Activated T-helper 1 cell treated with anti-CD3 and anti-CD28 coated beads, Interleukin-2, amount 50 U/mL, for 16 hours (primary cell): ENCODE measurements around the gene WDR83.
A peak's percentile ranks its signal among the peaks of the same experiment; 100 is the strongest.
"Not testable (repeated sequence)": the region's sequence is repeated elsewhere in the genome, so short reads cannot be mapped to it uniquely, and the experiment has no call there.

Experiments used
- DNase-seq, 2 donors: peaks; one replicate each; pipeline ENCODE4 v3.0.0-alpha.2; 2020; ENCODE audit warnings: low read depth in 1 of 2, low spot score in 1 of 2

The WDR83 gene

GRCh38 chr19:12655546-12655945 lies 11.1 kb upstream of the WDR83 start:
- no peak for DNase-seq

GRCh38 chr19:12656899-12657571 lies 9.6 kb upstream of the WDR83 start:
- no peak for DNase-seq

DNA sequence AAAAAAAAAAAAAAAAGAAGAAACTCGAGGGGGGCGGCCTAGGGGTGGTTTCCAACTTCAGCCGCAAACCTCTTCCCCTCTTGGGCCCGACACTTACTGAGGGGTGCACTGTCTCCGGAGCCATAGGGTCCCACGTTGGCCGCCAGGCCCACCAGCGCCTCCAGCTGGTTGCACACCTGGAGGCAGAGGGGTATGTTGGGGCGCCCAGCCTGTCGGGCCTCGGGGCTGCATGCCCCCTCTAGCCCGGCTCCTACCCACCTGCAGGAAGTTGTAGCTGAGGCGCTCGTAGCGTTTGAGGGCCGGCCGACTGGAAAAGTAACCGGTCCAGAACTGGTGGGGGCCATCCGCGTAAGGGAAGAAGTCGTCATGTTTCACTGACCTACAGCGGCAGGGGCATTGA lies 8.6 kb upstream of the WDR83 start:
- no peak for DNase-seq

DNA sequence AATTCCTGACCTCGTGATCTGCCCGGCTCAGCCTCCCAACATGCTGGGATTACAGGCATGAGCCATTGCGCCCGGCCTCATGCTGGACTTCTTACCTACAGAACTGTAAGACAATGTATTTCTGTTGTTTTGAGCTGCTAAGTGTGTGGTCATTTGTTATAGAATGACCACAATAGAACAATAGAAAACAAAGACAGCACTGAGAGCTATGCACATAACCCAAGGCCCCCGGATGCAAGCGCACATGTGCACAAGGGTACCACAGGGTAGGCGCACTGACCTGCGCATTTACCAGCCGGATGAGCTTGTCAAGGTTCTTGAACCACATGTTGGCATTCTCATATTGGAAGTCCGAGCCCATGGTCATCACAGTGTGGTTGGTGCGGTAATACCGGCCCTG lies 5.6 kb upstream of the WDR83 start:
- DNase-seq: no peak

DNA sequence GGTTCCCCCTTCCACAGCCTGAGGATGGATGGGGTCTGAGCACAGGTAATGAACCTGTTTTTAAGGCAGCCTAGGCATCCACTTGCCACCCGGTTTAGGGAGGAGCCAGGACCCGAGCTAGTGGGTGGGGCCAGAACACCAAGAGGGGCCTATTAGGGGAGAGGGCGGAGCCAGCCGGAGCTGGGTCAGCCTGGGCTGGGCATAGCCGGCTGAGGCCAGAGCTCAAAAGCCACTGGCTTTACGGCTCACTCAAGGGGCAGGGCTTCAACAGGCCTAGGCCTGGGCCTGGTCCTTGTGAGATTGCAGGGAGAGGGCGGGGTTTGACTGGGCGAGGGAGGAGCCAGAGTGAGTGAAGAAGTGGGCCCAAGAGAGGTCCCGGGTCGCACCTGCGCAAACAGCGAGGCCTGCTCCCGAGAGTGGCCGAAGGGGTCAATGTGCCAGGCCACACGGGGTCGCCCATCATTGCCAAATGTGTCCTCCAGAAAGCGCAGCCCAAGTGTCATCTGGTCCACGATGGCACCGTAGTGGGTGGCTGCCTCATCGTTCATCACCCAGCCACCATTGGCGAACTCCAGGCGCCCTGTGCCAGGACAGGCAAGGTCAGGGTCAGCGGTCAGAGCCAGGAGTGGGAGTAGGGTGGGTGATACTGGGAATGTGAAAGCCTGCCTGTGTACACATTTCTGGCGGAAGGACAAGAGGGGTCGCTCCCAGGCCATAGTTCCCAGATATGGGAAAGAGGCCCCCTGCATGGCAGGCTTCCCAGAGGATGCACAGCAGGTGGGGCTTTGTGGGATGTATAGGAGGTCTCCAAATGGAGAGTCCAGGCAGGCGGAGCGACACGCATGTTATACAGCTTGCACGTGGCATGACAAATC lies 2.0 kb upstream of the WDR83 start:
- DNase-seq: no peak

GRCh38 chr19:12665281-12665573 lies 1.4 kb upstream of the WDR83 start:
- peak in 1 of 2 donors; percentile 17 for DNase-seq

DNA sequence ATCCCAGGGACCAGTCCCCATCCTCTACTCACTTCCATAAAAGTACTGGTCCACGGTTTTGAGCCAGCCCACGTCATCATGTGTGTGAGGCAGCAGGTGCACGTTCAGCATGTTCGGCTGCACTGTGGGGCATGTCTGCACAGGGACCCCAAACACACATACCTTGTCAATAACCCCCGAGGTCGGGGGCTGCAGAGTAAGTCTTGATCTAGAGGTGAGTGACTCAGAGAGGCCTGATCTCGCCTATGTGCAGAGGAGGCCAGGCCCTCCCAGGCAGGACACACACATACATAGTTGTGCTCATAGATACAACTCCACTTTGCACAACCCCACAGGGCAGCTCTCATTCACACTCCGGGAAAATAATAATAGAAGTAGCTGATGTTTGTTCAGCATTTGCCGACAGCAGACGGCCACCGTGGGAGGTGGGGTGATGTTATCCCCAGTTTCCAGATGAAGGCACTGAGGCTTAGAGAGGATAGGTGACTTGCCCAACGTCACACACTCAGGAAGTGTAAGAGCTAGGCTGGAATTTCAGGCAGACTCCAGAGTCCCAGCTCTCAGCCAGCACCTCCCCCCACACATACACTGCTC lies 839 bp upstream of the WDR83 start:
- DNase-seq: no peak

GRCh38 chr19:12667731-12668302 lies 1.2 kb downstream of the WDR83 start:
- no peak for DNase-seq

- DNase-seq: no peak
These were observed 1.7 kb downstream of the WDR83 start for GRCh38 chr19:12668346-12668745.

DNA sequence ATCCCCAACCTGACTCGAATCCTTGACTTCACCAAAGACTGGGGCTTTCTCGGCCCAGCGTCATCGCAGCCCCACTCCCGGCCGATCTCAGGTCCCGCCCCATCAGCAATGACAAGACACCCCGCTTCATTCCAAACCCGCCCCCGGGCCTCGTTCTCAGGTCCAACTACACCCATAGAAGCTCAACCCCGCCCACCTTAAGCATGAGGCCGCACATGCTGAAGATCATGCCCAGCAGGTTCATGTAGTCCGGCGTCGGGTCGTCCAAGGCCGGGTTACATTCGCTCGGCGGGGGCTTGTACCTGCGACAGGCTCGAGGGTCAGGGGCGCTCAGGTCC lies 2.3 kb downstream of the WDR83 start:
- DNase-seq: peak; percentile 23 to 37

DNA sequence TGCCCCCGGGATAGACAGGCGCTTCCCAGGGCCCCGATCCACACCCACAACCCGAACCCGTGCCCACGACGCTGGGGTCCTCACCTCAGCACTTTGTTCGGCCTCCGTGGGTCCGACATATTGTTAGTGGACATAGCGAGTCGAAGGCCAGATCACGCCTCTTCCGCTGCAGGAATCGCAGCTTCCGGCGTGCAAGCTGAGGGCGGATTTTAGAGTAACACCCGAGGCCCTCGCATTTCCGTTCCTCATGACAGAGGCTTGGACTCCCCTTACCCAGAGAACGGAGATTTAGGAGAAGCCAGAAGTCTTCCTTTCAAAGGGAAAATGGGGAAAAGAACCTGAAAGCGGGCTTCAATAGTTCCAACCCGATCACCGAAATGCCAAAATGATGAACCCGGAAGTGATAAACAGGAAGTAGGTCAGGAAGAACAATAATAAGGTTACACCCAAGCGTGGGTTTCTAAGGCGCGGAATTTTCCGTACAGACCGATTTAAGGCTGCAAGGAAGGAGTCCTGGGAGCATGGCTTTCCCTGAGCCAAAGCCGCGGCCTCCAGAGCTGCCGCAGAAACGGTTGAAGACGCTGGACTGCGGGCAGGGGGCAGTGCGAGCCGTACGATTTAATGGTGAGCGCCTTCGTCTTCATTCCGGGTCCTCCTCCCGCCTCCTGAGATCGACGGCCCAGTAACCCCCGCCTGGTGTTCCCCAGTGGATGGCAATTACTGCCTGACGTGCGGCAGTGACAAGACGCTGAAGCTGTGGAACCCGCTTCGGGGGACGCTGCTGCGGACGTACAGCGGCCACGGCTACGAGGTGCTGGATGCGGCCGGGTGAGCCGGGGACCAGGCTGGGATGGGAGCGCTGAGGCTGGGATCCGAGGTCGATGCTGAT lies 2.9 kb downstream of the WDR83 start:
- peak; percentile 56 to 63 for DNase-seq

DNA sequence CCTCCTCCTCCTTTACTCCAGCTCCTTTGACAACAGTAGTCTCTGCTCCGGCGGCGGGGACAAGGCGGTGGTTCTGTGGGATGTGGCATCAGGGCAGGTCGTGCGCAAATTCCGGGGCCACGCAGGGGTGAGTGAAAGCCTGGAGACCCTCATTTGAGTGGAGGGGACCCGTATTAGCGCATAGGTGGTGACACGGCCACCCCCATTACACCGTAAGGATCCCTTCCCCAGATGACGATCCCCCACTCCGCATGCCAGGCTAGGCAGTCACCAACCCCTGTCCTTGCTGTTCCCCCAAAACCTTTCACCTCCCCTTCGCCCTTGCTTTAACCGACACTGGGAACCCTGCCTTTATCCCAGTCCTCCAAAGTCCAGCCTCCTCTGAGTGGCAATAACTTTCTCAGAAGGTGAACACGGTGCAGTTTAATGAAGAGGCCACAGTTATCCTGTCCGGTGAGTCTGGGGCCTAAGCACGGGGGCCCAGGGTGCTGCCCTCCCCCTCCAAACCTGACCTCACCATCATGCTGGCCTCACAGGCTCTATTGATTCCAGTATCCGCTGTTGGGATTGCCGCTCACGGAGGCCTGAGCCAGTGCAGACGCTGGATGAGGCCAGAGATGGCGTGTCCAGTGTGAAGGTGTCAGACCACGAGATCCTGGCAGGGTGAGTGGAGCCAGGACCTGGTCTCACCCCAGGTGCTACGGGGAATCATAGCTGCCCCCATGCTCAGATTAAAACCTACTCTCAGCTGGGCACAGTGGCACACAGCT lies 3.7 kb downstream of the WDR83 start:
- no peak for DNase-seq

DNA sequence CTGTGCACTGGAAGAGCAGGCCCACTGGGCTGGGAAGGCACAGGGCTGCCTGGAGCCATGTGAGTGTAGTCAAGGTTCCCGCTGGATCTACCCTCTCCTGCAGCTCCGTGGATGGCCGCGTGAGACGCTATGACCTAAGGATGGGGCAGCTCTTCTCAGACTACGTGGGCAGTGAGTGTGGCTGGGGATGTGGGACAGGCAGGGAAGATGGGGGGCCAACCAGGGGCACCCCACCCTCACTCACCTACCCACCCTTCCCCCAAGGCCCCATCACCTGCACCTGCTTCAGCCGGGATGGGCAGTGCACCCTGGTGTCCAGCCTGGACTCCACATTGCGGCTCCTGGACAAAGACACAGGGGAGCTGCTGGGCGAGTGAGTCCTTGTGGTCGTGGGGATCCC lies 6.1 kb downstream of the WDR83 start:
- DNase-seq: no peak

- DNase-seq: no peak
These were observed 8.8 kb downstream of the WDR83 start for GRCh38 chr19:12675399-12675798.

- DNase-seq: no peak
These were observed 9.3 kb downstream of the WDR83 start for GRCh38 chr19:12675940-12676339.

GRCh38 chr19:12676384-12676792 lies 9.8 kb downstream of the WDR83 start:
- peak; percentile 73 to 75 for DNase-seq

GRCh38 chr19:12676928-12677327 lies 10.3 kb downstream of the WDR83 start:
- no peak for DNase-seq

- not testable (repeated sequence) for DNase-seq
These were observed 11.4 kb downstream of the WDR83 start for GRCh38 chr19:12678039-12678438.

- DNase-seq: no peak
These were observed 13.4 kb downstream of the WDR83 start for GRCh38 chr19:12680034-12680433.
